ELR (cell line): ENCODE results near the gene TSPAN17.
"Not testable (repeated sequence)": the region's sequence is repeated elsewhere in the genome, so short reads cannot be mapped to it uniquely, and the experiment has no call there.

ENCODE experiments used
- DNase-seq: peaks from one replicate; pipeline ENCODE4 v3.0.0-alpha.2; 2015; ENCODE audit warnings: low read depth

Gene TSPAN17, protein sequence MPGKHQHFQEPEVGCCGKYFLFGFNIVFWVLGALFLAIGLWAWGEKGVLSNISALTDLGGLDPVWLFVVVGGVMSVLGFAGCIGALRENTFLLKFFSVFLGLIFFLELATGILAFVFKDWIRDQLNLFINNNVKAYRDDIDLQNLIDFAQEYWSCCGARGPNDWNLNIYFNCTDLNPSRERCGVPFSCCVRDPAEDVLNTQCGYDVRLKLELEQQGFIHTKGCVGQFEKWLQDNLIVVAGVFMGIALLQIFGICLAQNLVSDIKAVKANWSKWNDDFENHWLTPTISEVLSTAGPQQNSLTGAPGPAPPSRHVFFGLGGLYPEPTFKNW

DNA sequence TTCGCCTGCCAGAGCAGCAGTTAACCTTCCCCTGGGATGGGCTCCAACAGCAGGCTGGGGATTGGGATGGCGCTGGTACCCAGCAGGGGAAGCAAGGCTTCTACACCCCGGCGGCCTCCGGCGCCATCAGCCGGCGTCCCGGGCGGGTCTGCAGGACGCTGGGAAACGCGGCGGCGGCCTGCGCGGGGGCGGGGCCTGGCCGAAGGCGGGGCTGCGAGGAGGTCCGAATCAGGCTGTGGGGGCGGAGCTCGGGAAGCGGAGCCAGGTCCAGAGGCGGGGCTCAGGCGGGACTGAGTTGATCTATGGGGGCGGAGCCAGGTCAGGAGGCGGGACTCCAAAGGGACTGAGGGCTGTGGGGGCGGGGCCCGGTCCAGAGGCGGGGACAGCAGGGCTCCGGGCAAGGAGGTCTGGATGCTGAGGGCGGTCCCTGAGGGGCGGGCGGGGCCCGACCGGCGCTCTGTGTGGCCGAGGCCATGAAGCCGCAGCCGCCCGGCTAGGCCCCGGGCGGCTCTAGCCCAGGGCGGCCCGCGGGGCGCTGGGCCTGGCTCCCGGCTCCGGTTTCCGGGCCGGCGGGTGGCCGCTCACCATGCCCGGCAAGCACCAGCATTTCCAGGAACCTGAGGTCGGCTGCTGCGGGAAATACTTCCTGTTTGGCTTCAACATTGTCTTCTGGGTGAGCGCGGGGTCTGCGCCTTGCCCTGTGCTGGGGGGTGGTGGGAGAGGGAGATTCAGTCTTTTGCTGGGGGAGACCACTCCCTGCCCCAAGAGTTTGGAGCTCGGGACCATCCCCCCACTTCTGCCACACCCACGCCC is at the start of gene TSPAN17:
Gene TSPAN17, plus strand, starts transcription at position 455 of the 813 bp plus-strand sequence. Its CDS starts 132 bp downstream, at position 587.
- peak; percentile 100 for DNase-seq

DNA sequence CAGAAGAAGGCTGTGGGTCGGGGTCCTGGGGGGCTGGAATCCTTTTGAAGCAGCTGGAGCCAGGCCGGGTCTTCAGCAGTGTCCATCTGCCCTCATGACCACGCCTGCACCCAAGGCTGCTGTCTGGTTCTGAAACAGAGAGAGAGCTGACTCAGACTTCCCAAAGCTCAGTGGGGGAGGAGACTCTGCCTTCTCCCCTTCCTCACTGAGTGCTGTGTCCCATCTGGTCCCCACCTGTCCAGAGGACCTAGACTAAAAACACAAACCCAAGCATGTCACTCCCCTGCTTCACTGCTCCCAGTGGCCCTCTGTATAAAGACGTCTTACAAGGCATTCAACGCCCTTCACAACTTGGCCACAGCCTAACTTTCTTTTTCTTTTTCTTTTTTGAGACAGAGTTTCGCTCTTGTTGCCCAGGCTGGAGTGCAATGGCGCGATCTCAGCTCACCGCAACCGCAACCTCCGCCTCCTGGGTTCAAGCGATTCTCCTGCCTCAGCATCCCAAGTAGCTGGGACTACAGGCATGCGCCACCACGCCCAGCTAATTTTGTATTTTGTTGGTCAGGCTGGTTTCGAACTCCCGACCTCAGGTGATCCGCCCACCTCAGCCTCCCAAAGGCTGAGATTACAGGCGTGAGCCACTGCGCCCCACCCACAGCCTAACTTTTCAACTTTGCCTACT is 47.4 kb upstream of the TSPAN17 start:
- not testable (repeated sequence) for DNase-seq

DNA sequence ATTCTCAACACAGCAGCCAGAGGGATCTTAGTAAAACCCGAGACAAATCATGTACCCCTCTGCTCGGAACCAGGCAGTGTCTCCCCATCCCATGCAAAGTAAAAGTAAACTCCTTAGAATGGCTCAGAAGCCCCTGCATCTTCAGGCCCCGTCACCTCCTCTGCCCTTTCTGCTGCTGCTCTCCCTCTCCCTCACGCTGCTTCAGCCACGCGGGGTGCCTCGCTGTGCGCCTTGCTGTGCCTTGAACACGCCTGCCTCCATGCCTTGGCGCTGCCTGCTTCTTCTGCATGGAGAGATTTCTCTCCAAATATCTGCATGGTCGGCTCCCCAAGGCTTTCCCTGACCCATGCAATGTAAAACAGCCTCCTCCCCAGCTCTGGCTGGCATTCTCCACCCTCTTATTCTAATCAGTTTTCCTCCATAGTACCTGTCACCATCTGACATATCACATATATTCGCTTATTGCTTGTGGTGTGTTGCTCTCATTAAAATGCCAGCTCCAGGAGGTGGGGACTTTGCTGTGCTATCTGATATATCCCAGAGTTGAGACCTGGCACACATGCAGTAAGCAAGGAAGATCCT is 45.3 kb upstream of the TSPAN17 start:
- DNase-seq: no peak

DNA sequence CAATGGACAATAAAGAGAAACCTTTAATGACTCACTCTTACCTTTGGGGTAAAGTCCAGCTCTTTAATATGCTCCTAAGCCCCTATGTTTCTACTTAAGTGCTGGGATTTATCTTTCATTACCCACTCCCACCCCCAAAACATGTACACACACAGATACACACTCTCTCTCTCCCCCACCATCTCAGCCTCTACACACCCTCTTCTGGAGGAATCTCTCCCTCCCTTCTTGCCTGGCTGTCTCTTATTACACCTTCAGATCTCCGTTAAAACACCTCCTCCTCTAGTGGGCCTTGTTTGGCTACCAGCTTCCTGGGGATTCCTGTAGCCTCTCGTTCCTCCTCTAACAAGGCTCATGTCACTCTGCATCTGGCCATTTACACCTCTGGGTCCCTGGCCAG is 44.2 kb upstream of the TSPAN17 start:
- no peak for DNase-seq

DNA sequence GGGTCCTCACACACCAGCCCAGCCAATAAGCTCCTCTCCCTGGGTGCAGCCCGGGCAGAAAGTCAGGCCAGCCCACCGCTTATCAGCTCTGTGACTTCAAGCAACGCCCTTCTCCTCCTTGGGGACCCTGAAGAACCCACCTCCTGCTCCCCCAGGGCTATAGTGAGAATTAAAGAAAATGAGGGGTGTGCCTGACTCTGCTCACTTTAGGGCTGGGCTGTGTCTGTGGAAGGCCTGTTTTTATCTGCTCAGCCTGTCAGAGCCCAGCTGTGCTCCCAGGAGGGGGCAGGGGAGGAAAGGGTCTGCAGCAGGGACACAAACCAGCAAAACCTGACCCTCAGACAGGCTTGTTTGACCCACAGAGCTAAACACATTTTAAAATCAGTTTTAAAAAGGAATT is 41.3 kb upstream of the TSPAN17 start:
- DNase-seq: no peak

GRCh38 chr5:176606875-176607274 is 40.4 kb upstream of the TSPAN17 start:
- DNase-seq: no peak

DNA sequence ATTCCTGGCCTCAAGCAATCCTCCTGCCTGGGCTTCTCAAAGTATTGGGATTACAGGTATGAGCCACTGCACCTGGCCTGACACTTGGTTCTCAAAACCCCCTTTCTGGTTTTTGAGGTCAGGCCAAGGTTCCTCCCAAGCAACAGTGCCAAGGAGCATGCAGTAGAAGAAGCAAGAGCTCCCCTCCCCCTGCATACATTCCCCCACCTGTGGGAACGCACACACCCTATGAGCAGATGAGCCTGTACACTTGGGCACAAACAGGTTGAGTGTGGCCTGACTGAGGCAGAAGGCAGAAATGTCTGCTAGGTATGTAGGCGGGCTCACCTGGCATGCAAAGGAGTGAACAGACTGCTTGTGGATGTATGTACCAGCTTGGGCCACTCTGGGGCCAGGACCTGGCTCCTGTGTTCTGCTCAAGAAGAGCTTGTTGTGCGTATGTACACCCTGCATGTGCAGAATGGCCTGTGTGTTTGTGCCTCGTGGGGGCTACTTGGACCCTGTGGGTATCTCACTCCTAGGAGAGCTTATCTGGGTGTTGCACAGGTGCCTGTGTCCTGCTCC is 39.1 kb upstream of the TSPAN17 start:
- DNase-seq: no peak

DNA sequence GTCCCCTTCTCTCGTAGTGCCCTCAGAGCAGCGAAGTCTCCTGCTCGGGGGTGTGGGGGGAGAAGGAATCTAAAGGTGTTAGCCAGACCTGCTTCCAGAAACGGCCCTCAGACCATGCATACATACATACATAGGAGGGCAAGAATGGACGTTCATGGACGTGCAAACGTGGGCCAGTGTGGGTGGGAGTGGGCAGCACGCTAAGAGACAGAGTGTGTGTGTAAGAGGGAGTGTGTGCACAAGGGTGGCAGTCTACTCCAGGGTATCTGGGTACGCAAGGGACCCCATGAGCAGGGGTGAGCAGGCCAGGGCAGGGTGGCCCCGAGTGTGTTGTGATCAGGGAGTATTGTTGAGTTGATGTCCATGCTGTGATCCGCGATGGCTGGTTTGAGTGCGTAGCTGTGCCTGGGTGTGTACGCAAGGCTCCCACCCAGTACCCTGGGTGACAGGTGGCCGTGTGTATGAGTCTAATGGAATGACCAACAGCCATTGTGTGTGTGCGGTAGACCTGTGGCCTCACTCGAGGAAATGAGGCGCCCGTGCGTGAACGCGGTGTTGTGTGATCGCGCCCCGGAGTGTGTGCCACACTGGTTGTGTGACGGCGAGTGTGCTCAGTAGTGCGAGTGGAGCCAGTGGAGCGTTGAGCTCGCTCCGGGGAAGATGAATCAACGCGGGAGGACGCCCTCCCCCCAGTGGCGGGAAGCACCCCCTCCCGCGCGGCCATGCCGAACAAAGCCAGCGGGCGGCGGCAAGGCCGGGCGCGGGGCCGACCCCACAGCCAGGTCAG is 38.2 kb upstream of the TSPAN17 start:
- peak; percentile 45 for DNase-seq

- DNase-seq: peak; percentile 73
These were observed 37.4 kb upstream of the TSPAN17 start, which contains the start of gene GPRIN1 for GRCh38 chr5:176609724-176610434. Gene GPRIN1 (minus strand): TSS chr5:176610156. CDS start chr5:176599834, 10,322 bp downstream.

DNA sequence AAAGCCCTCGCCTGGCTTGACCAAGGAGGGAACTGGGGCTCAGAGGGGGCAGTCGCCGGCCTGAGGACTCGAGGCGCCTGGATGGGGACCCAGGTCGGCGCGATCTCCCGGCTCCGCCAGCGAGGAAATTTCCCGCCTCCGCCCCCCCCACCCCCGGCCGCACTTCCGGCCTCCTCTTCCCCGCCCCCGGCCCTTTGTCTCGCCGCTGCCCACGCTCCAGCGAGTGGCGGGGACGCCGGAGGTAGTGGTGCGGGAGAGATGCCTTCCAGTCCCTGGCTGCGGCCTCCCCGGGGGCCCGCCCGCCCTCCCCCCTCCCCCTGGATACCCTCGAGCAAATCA is 36.9 kb upstream of the TSPAN17 start:
- no peak for DNase-seq

- DNase-seq: peak; percentile 88
These were observed 35.8 kb upstream of the TSPAN17 start for GRCh38 chr5:176611435-176611834.

GRCh38 chr5:176612008-176612407 is 35.3 kb upstream of the TSPAN17 start:
- no peak for DNase-seq

- no peak for DNase-seq
These were observed 34.4 kb upstream of the TSPAN17 start for GRCh38 chr5:176612855-176613254.

DNA sequence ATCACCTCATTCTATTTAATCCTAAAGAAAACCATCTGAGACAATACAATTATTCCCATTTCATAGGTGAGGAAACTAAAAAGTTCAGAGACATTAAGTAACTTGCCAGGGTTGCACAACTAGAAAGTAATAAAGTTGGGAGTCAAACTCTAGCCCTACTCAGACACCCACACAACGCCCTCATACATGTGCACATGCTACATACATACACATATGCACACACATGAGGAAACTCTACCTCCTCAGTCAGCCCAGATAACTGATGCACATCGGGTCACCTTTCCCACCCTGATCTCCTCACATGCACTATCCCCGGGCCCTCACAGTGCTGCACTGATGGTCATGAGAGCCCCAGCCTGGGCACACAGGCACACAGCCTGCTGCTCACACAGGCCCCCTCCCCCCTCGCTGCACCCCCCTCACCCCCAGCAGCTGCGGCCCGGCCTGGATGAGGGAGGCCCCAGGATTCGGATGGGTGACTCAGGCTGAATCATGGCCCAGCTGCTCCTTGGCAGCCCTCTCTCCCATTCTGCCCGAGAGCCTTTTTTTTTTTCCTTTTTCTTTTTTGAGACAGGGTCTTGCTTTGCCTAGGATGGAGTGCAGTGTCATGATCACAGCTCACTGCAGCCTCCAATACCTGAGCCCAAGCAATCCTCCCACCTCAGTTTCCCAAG is 32.3 kb upstream of the TSPAN17 start:
- peak; percentile 82 for DNase-seq

GRCh38 chr5:176616511-176616910 is 30.8 kb upstream of the TSPAN17 start:
- no peak for DNase-seq

DNA sequence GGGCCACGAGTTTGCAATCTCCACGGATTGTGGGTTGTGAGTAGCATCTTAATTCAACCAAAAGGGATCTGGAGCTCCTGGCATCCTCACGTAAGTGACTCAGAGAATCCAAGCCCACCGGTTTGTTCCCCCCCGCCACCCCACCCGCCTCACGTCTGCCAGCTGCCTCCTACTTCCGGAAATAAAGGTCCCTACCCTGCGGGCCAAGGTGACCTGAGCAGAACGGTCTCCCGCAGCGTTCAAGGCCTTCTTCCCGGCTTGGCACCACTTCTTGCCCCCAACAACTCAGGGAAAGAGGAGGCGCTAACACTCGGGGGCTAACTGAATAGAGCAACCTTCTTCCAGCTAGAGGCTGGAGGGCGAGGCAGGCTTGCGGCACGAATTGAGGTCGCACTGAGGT is 28.5 kb upstream of the TSPAN17 start:
- no peak for DNase-seq

DNA sequence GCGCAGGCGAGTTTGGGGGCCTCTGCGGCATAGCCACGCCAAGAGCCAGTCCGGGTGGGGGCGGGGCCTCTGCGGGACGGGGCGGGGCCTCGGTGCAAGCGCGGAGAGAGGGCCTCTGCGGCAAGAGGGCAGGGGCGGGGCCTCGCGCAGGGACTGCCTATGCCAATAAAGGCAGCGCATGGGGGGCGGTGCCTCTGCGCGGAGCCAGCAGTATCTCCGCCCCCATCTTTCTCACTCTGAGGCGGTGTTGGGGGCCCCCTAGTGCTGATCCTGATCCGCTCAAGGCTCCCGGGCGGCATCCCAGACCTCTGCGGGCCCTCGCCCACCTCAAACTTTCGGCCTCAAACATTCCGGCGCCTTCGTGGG is 28.1 kb upstream of the TSPAN17 start:
- DNase-seq: peak; percentile 79

GRCh38 chr5:176619569-176620332 is 27.5 kb upstream of the TSPAN17 start:
- DNase-seq: no peak

DNA sequence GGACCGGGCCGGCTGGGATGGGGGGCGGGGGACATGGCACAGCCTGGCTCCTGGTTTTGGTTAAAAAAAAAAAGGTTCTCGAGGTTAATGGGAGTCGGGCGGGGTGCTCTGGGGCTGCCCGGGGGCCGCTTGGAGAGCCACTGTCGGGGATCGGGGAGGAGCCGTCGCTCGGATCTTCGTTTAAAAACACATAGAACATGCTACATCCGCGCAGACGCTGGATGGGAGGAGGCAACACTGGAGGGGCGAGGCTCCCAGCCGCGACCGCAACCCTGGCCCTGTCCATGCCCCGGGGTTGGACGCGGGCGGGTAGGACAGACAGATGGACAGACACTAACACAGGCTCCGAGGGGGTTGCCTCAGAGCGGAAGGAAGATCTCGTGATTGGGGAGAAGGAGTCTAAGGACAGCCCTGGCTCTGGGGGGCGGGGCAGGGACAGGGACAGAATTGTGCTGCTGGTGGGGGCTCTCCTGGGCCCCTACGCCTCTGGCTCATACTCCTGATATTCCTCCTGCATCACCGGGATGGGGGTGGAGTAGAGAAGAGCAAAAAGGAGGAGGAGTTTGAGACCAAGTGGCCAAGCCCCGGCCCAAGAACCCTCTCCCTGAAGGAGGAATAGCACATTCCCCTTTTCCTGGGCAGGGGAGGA is 26.8 kb upstream of the TSPAN17 start:
- DNase-seq: peak; percentile 41
